K562 (cell line): ENCODE measurements around the gene CLIP4. TPM values are rescaled to one million over a fixed set of nuclear protein-coding genes. Genes with fewer than 3 reads are reported as not detected.

Source experiments
- ATAC-seq: fragments of 200-7000 bp; cut with Tn5 transposase; 3 replicates; pipeline ENCODE4 v1.9.1; 2020; ENCODE audit warnings: moderate library complexity
- BruUV-seq: library from RNA; stranded (reverse); fragments of 400-500 nt; replicated peaks from 2 replicates; lab custom pipeline; 2021; lab: Mats Ljungman, UMichigan
- CTCF ChIA-PET: fragments of 300-600 bp; formaldehyde crosslinking; extraction: SDS; loops from one replicate; lab custom pipeline; 2021; ENCODE audit warnings: low intra/inter-chr PET ratio; lab: Yijun Ruan, JAX
- POLR2A ChIA-PET: fragments of 300-600, 350-650 bp; sonication (Branson Sonifier 250); formaldehyde crosslinking; extraction: SDS; loops from one replicate; lab custom pipeline; 2021; ENCODE audit warnings: antibody characterized with exemption, inconsistent platforms; lab: Yijun Ruan, JAX
- DNase-seq, 4 experiments: peaks; one replicate each; pipeline versions ENCODE4 v3.0.0 to v3.0.0-alpha.2; 2011 to 2018; ENCODE audit warnings: low spot score in 3 of 4, mixed read lengths in 3 of 4; ENCODE audit errors: extremely low read depth in 1 of 4
- FAIRE-seq: peaks from 2 replicates; lab custom pipeline; 2011; peaks lifted over from hg19 to GRCh38; lab: Jason Lieb, UNC
- H2AFZ ChIP-seq: 2 replicates; pipeline ENCODE4 v1.6.0; 2011; ENCODE audit warnings: low read depth, low read length, control low read depth, inconsistent platforms
- H3K27ac ChIP-seq: fragments of 200-600 bp; 3 replicates; pipeline ENCODE4 v1.8.0; 2011; ENCODE audit warnings: low read depth, mild to moderate bottlenecking, control low read depth, inconsistent platforms, low read length, moderate library complexity, mixed read lengths; ENCODE audit errors: extremely low read depth
- H3K27me3 ChIP-seq, 2 experiments: fragments of 300-600 bp in 1 of 2; 2 replicates in 1 of 2; 3 replicates in 1 of 2; pipeline versions ENCODE4 v1.6.0 to v1.8.0; 2011; ENCODE audit warnings: inconsistent platforms in 2 of 2, low read length in 2 of 2, mild to moderate bottlenecking in 1 of 2, mixed read lengths in 1 of 2, moderate library complexity in 1 of 2; ENCODE audit not compliant: control insufficient read depth in 2 of 2, insufficient read depth in 2 of 2
- H3K36me3 ChIP-seq: fragments of 300-600 bp; 3 replicates; pipeline ENCODE4 v1.8.0; 2011; ENCODE audit warnings: mild to moderate bottlenecking, low read length, inconsistent platforms; ENCODE audit not compliant: control insufficient read depth, insufficient read depth
- H3K4me1 ChIP-seq, 2 experiments: fragments of 200-600 bp in 1 of 2; replicated peaks in 1 of 2; 2 replicates in 1 of 2; 3 replicates in 1 of 2; pipeline versions ENCODE4 v1.5.1 to v1.8.0; 2011; ENCODE audit warnings: inconsistent platforms in 2 of 2, low read length in 2 of 2, mild to moderate bottlenecking in 1 of 2, mixed read lengths in 1 of 2, moderate library complexity in 1 of 2; ENCODE audit not compliant: control insufficient read depth in 2 of 2, insufficient read depth in 2 of 2
- H3K4me2 ChIP-seq: 2 replicates; pipeline ENCODE4 v1.6.1; 2011; ENCODE audit warnings: low read length, control low read depth, inconsistent platforms, mixed read lengths; ENCODE audit not compliant: insufficient read depth
- H3K4me3 ChIP-seq: fragments of 200-600 bp; sonication (generic), shearing (Covaris generic); 2 replicates; pipeline ENCODE4 v1.5.1; 2016; ENCODE audit warnings: control low read depth, inconsistent platforms
- H3K79me2 ChIP-seq: fragments of 200-600 bp; 3 replicates; pipeline ENCODE4 v1.8.0; 2011; ENCODE audit warnings: low read length, inconsistent platforms; ENCODE audit not compliant: control insufficient read depth, insufficient read depth
- H3K9ac ChIP-seq, 2 experiments: 2 replicates each; pipeline versions ENCODE4 v1.6.0 to v1.6.1; 2011; ENCODE audit warnings: low read depth in 2 of 2, low read length in 2 of 2, control low read depth in 1 of 2, inconsistent platforms in 1 of 2, mild to moderate bottlenecking in 1 of 2, mixed read lengths in 1 of 2; ENCODE audit not compliant: insufficient read depth in 1 of 2
- H3K9me1 ChIP-seq: one replicate; pipeline ENCODE4 v1.6.0; 2011; ENCODE audit warnings: inconsistent platforms, mild to moderate bottlenecking, low read length, moderate library complexity; ENCODE audit not compliant: control insufficient read depth, insufficient read depth
- H3K9me3 ChIP-seq: replicated peaks from 2 replicates; pipeline ENCODE4 v1.5.1; 2011; ENCODE audit warnings: low read depth, low read length, inconsistent platforms; ENCODE audit not compliant: control insufficient read depth, insufficient read depth
- H4K20me1 ChIP-seq: replicated peaks from 2 replicates; pipeline ENCODE4 v1.6.1; 2011; ENCODE audit warnings: low read length, inconsistent platforms, mixed read lengths; ENCODE audit not compliant: control insufficient read depth, insufficient read depth
- JUNB ChIP-seq: fragments of 450-650 bp; formaldehyde crosslinking; conservative IDR thresholded peaks from 2 replicates; pipeline ENCODE4 v1.4.0; 2020; ENCODE audit warnings: mild to moderate bottlenecking
- MAFK ChIP-seq: IDR thresholded peaks from 2 replicates; pipeline ENCODE4 v1.6.1; 2011; ENCODE audit warnings: low read length, improper control_type of control experiment
- PHTF2 ChIP-seq: fragments of 250-450 bp; sonication (Bioruptor Pico); IDR thresholded peaks from 2 replicates; pipeline ENCODE4 v1.5.0; 2021; ENCODE audit warnings: mild to moderate bottlenecking
- PURB ChIP-seq: sonication (generic); formaldehyde crosslinking; IDR thresholded peaks from 2 replicates; pipeline ENCODE4 v1.9.0; 2021; ENCODE audit warnings: low read depth, mild to moderate bottlenecking, missing genetic modification reagents
- SNRNP70 ChIP-seq: fragments of 200-400 bp; formaldehyde crosslinking; optimal IDR thresholded peaks from 2 replicates; pipeline ENCODE3; 2017; ENCODE audit warnings: low read depth, low read length
- TAF9B ChIP-seq: fragments of 450-650 bp; IDR thresholded peaks from 2 replicates; pipeline ENCODE4 v1.6.1; 2018; ENCODE audit warnings: mild to moderate bottlenecking; ENCODE audit not compliant: partially characterized antibody
- ZNF384 ChIP-seq: IDR thresholded peaks from 2 replicates; pipeline ENCODE4 v1.6.1; 2012; ENCODE audit warnings: low read depth, low read length, improper control_type of control experiment
- WGBS: fragments of 100-300 bp; shearing (Covaris generic); methylation state at CpG from one replicate; pipeline ENCODE4 v1.1.6; 2016; ENCODE audit warnings: low coverage, mixed read lengths; ENCODE audit not compliant: insufficient coverage; ENCODE audit errors: missing lambda C conversion rate; 5-methylcytosine and 5-hydroxymethylcytosine counted together
- in situ Hi-C: fragments of 300-500 bp; cut with MboI; formaldehyde crosslinking; loops from 4 replicates; pipeline ENCODE4 v1.15.0; 2018; ENCODE audit warnings: inconsistent platforms, mixed read lengths
- intact Hi-C: fragments of 100-400 bp; cut with micrococcal nuclease; formaldehyde crosslinking; loops from 2 replicates; pipeline ENCODE4 v1.14.2; 2022
- polyA plus RNA-seq, 8 experiments: library from polyadenylated mRNA; depleted of rRNA in 4 of 8; stranded (reverse) in 5 of 8; unstranded in 3 of 8; fragments of >200 nt; fragmentation: Nextera tagmentation in 2 of 8; fragmentation: Illumina TruSeq in 1 of 8; extraction: Ambion mirVana in 2 of 8; extraction: Trizol in 1 of 8; gene quantifications; 2 replicates each; pipeline versions ENCODE4 v1.2.1 to v1.2.3, GENCODE V29; 2011 to 2014; ENCODE audit warnings: inconsistent platforms in 1 of 8, missing spikeins in 1 of 8
- total RNA-seq, 7 experiments: library from RNA; depleted of rRNA in 6 of 7; stranded (reverse); fragments of >200 nt in 6 of 7; fragmentation: Illumina TruSeq in 2 of 7; extraction: Trizol in 2 of 7; gene quantifications; 2 replicates each; pipeline versions ENCODE4 v1.2.1 to v1.2.3, GENCODE V29; 2011 to 2021; ENCODE audit warnings: low replicate concordance in 1 of 7
- TF ChIP-seq, protein P1 (sequence below), 2 experiments: fragments of 450-650 bp in 1 of 2; IDR thresholded peaks; 2 replicates each; pipeline ENCODE4 v1.6.1; 2011 to 2017; ENCODE audit warnings: low read depth in 2 of 2, antibody characterized with exemption in 1 of 2, borderline replicate concordance in 1 of 2, low read length in 1 of 2, mild to moderate bottlenecking in 1 of 2, mixed read lengths in 1 of 2; ENCODE audit not compliant: control insufficient read depth in 1 of 2
- TF ChIP-seq, protein P2 (sequence below), 2 experiments: IDR thresholded peaks; 2 replicates each; pipeline ENCODE4 v1.6.1; 2011; ENCODE audit warnings: borderline replicate concordance in 1 of 2, control low read depth in 1 of 2, low read depth in 1 of 2, low read length in 1 of 2, mild to moderate bottlenecking in 1 of 2, mixed read lengths in 1 of 2, moderate library complexity in 1 of 2; ENCODE audit not compliant: insufficient read depth in 1 of 2, insufficient read length in 1 of 2, poor library complexity in 1 of 2, severe bottlenecking in 1 of 2; ENCODE audit errors: extremely low read depth in 1 of 2
- TF ChIP-seq, protein P3 (sequence below): fragments of 250-450 bp; sonication (Bioruptor Pico); IDR thresholded peaks from 2 replicates; pipeline ENCODE4 v1.4.0; 2020; ENCODE audit warnings: borderline replicate concordance

CLIP4 gene
- total and polyA plus RNA-seq, 9 of the 15 experiments (the other 6 are each of a cell fraction or from before 2014, with no cell fraction given) = 0.03 to 0.38 (median 0.13) TPM; not detected in 5

DNA sequence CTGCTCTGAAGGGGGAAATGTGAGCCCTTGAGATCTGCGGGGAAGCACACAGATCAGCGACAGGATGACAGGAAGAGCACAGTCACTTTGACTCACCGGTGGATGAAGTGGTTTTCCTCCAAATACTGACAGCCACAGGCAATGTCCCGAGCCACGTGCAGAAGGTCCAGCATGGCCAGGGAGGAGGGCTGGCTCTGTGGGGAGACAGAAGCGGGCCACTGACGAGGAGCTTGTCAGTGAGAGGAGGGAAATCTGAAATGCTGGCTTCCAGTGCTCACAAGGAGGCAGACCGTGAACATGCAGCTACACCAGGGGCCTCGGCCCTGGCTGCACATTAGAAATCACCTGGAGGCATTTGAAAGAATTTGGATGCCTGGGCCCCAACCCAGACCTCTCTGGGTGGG, 98.7 kb downstream of the CLIP4 start:
- Histone ChIP-seq H3K9me3 (no peaks in the 10 kb centered on the region), H4K20me1 (peaks cover 2% of the 10 kb centered on the region), H3K4me1 (no peaks in the 10 kb centered on the region), H3K4me3 (no peak overlapping the region), H2AFZ (no peak overlapping the region), H3K9me1 (no peaks in the 10 kb centered on the region), H3K9ac (no peak overlapping the region), H3K27me3 (peaks cover 0 to 35% of the 10 kb centered on the region in 2 experiments; a peak in 2 of 5 replicates), H3K4me2 (no peak overlapping the region), H3K79me2 (no peaks in the 10 kb centered on the region), H3K27ac (no peak overlapping the region), H3K36me3 (no peaks in the 10 kb centered on the region)
- ChIA-PET CTCF (no interaction called here), POLR2A (interaction anchor here (0.7 kb wide), 1 partner anchor 198 kb away, joined by 3 read pairs; no protein-coding TSS in a partner anchor)
- BruUV-seq = no TSS peak
- WGBS = 0% methylated on average over 9 of the region's 9 CpGs
- no peak for DNase-seq
- in situ Hi-C loops = no loop called here
- FAIRE-seq = no peak
- TF ChIP-seq, protein P1, sequence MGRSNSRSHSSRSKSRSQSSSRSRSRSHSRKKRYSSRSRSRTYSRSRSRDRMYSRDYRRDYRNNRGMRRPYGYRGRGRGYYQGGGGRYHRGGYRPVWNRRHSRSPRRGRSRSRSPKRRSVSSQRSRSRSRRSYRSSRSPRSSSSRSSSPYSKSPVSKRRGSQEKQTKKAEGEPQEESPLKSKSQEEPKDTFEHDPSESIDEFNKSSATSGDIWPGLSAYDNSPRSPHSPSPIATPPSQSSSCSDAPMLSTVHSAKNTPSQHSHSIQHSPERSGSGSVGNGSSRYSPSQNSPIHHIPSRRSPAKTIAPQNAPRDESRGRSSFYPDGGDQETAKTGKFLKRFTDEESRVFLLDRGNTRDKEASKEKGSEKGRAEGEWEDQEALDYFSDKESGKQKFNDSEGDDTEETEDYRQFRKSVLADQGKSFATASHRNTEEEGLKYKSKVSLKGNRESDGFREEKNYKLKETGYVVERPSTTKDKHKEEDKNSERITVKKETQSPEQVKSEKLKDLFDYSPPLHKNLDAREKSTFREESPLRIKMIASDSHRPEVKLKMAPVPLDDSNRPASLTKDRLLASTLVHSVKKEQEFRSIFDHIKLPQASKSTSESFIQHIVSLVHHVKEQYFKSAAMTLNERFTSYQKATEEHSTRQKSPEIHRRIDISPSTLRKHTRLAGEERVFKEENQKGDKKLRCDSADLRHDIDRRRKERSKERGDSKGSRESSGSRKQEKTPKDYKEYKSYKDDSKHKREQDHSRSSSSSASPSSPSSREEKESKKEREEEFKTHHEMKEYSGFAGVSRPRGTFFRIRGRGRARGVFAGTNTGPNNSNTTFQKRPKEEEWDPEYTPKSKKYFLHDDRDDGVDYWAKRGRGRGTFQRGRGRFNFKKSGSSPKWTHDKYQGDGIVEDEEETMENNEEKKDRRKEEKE (IDR thresholded peaks at IDR 0.05; ENCODE audit: borderline replicate concordance in 1 of 2, control insufficient read depth in 1 of 2, low read depth in 2 of 2, low read length in 1 of 2) = no peak
- TF ChIP-seq ZNF384 (no peak), SNRNP70 (no peak), JUNB (CRISPR knock-in tag) (no peak), PHTF2 (CRISPR knock-in tag) (no peak), PURB (CRISPR knock-in tag) (no peak), MAFK (no peak), TAF9B (no peak)
- TF ChIP-seq, protein P2, sequence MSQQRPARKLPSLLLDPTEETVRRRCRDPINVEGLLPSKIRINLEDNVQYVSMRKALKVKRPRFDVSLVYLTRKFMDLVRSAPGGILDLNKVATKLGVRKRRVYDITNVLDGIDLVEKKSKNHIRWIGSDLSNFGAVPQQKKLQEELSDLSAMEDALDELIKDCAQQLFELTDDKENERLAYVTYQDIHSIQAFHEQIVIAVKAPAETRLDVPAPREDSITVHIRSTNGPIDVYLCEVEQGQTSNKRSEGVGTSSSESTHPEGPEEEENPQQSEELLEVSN (IDR thresholded peaks at IDR 0.05; ENCODE audit: borderline replicate concordance in 1 of 2, extremely low read depth in 1 of 2, insufficient read depth in 1 of 2, insufficient read length in 1 of 2, low read depth in 1 of 2, low read length in 1 of 2, poor library complexity in 1 of 2, severe bottlenecking in 1 of 2) = no peak
- TF ChIP-seq, protein P3, sequence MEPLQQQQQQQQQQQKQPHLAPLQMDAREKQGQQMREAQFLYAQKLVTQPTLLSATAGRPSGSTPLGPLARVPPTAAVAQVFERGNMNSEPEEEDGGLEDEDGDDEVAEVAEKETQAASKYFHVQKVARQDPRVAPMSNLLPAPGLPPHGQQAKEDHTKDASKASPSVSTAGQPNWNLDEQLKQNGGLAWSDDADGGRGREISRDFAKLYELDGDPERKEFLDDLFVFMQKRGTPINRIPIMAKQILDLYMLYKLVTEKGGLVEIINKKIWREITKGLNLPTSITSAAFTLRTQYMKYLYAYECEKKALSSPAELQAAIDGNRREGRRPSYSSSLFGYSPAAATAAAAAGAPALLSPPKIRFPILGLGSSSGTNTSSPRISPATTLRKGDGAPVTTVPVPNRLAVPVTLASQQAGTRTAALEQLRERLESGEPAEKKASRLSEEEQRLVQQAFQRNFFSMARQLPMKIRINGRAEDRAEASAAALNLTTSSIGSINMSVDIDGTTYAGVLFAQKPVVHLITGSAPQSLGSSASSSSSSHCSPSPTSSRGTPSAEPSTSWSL (CRISPR knock-in tag) = no peak
- no peak for ATAC-seq
- intact Hi-C loops = no loop called here
